H9 (cell line): ENCODE results near the gene PRKCI. TPM values are rescaled to one million over a fixed set of nuclear protein-coding genes. Genes with fewer than 3 reads are reported as not detected.
"Not testable (repeated sequence)": the region's sequence is repeated elsewhere in the genome, so short reads cannot be mapped to it uniquely, and the experiment has no call there.

ENCODE experiments used
- DNase-seq: peaks from one replicate; pipeline ENCODE4 v3.0.0-alpha.2; 2017
- H2AFZ ChIP-seq: one replicate; pipeline ENCODE4 v1.6.1; 2013; ENCODE audit warnings: mild to moderate bottlenecking, low read length, control low read depth, moderate library complexity
- H2AK5ac ChIP-seq: 2 replicates; pipeline ENCODE4 v1.6.1; 2013; ENCODE audit warnings: low read length, control low read depth, mixed read lengths; ENCODE audit not compliant: insufficient read length
- H2BK120ac ChIP-seq: one replicate; pipeline ENCODE4 v1.6.1; 2013; ENCODE audit warnings: low read depth, mild to moderate bottlenecking, low read length, control low read depth, inconsistent platforms; ENCODE audit not compliant: poor library complexity, severe bottlenecking
- H2BK12ac ChIP-seq: 2 replicates; pipeline ENCODE4 v1.6.1; 2013; ENCODE audit warnings: low read length, control low read depth, mixed read lengths, low read depth; ENCODE audit not compliant: insufficient read length
- H2BK15ac ChIP-seq: 2 replicates; pipeline ENCODE4 v1.6.1; 2013; ENCODE audit warnings: low read depth, low read length, control low read depth
- H2BK20ac ChIP-seq: one replicate; pipeline ENCODE4 v1.6.1; 2013; ENCODE audit warnings: low read depth, mild to moderate bottlenecking, low read length, control low read depth, inconsistent platforms; ENCODE audit not compliant: poor library complexity, severe bottlenecking
- H2BK5ac ChIP-seq: 2 replicates; pipeline ENCODE4 v1.6.1; 2013; ENCODE audit warnings: low read length, control low read depth, mixed read lengths; ENCODE audit not compliant: insufficient read length
- H3K14ac ChIP-seq: 2 replicates; pipeline ENCODE4 v1.6.1; 2013; ENCODE audit warnings: low read length, control low read depth; ENCODE audit not compliant: insufficient read depth
- H3K18ac ChIP-seq: 2 replicates; pipeline ENCODE4 v1.6.1; 2013; ENCODE audit warnings: low read depth, mild to moderate bottlenecking, mixed read lengths, low read length, control low read depth; ENCODE audit not compliant: insufficient read length
- H3K23ac ChIP-seq: 2 replicates; pipeline ENCODE4 v1.6.1; 2013; ENCODE audit warnings: low read length, control low read depth, mixed read lengths, low read depth; ENCODE audit not compliant: insufficient read length
- H3K23me2 ChIP-seq: 2 replicates; pipeline ENCODE4 v1.6.1; 2013; ENCODE audit warnings: low read depth, mild to moderate bottlenecking, mixed read lengths, low read length, control low read depth; ENCODE audit not compliant: insufficient read length, poor library complexity, severe bottlenecking
- H3K27ac ChIP-seq: 2 replicates; pipeline ENCODE4 v1.5.1; 2013; ENCODE audit warnings: low read length, control low read depth, mixed read lengths, low read depth; ENCODE audit not compliant: insufficient read length
- H3K27me3 ChIP-seq: 2 replicates; pipeline ENCODE4 v1.6.1; 2013; ENCODE audit warnings: low read length, control low read depth, inconsistent platforms; ENCODE audit not compliant: insufficient read depth
- H3K4ac ChIP-seq: 2 replicates; pipeline ENCODE4 v1.6.1; 2013; ENCODE audit warnings: low read depth, mild to moderate bottlenecking, control low read depth, inconsistent platforms, low read length, moderate library complexity
- H3K4me1 ChIP-seq: 2 replicates; pipeline ENCODE4 v1.6.1; 2013; ENCODE audit warnings: low read length, control low read depth, inconsistent platforms; ENCODE audit not compliant: insufficient read depth
- H3K4me2 ChIP-seq: 2 replicates; pipeline ENCODE4 v1.6.1; 2013; ENCODE audit warnings: low read length, control low read depth, mixed read lengths; ENCODE audit not compliant: insufficient read length, insufficient read depth
- H3K56ac ChIP-seq: 2 replicates; pipeline ENCODE4 v1.6.1; 2013; ENCODE audit warnings: low read depth, mild to moderate bottlenecking, mixed read lengths, low read length, control low read depth; ENCODE audit not compliant: insufficient read length
- H3K79me1 ChIP-seq: 2 replicates; pipeline ENCODE4 v1.6.1; 2013; ENCODE audit warnings: low read depth, mild to moderate bottlenecking, moderate library complexity, low read length, control low read depth, inconsistent platforms; ENCODE audit not compliant: insufficient read depth, poor library complexity, severe bottlenecking
- H3K79me2 ChIP-seq: 2 replicates; pipeline ENCODE4 v1.6.1; 2013; ENCODE audit warnings: low read length, control low read depth, inconsistent platforms; ENCODE audit not compliant: insufficient read depth
- H3K9ac ChIP-seq: 2 replicates; pipeline ENCODE4 v1.6.1; 2013; ENCODE audit warnings: low read length, control low read depth, mixed read lengths; ENCODE audit not compliant: insufficient read length; ENCODE audit errors: extremely low read depth
- H3K9me3 ChIP-seq: one replicate; pipeline ENCODE4 v1.6.1; 2013; ENCODE audit warnings: low read depth, low read length, inconsistent platforms; ENCODE audit not compliant: control insufficient read depth
- H3T11ph ChIP-seq: one replicate; pipeline ENCODE4 v1.6.1; 2013; ENCODE audit warnings: mild to moderate bottlenecking, low read length, control low read depth, inconsistent platforms
- H4K20me1 ChIP-seq: one replicate; pipeline ENCODE4 v1.6.1; 2013; ENCODE audit not compliant: control insufficient read depth, insufficient read length, insufficient read depth
- H4K5ac ChIP-seq: 2 replicates; pipeline ENCODE4 v1.6.1; 2013; ENCODE audit warnings: low read depth, mild to moderate bottlenecking, mixed read lengths, low read length, control low read depth; ENCODE audit not compliant: insufficient read length
- H4K8ac ChIP-seq: replicated peaks from 2 replicates; pipeline ENCODE4 v1.6.1; 2013; ENCODE audit warnings: low read length, control low read depth, mixed read lengths, low read depth; ENCODE audit not compliant: insufficient read length
- H4K91ac ChIP-seq: 2 replicates; pipeline ENCODE4 v1.6.1; 2013; ENCODE audit warnings: low read depth, mild to moderate bottlenecking, moderate library complexity, mixed read lengths, low read length, control low read depth; ENCODE audit not compliant: insufficient read length
- H3K27ac Mint-ChIP-seq, 3 experiments: 2 replicates in 2 of 3; 3 replicates in 1 of 3; pipeline ENCODE4 v1.8.0; 2020 to 2021; ENCODE audit warnings: mixed read lengths in 3 of 3, mild to moderate bottlenecking in 1 of 3, moderate library complexity in 1 of 3
- H3K27me3 Mint-ChIP-seq: 2 replicates; pipeline ENCODE4 v1.8.0; 2021; ENCODE audit warnings: low read depth, mild to moderate bottlenecking, moderate library complexity, mixed read lengths
- H3K36me3 Mint-ChIP-seq, 3 experiments: 2 replicates in 2 of 3; 3 replicates in 1 of 3; pipeline ENCODE4 v1.8.0; 2020 to 2021; ENCODE audit warnings: low read depth in 3 of 3, mixed read lengths in 3 of 3; ENCODE audit not compliant: insufficient read depth in 1 of 3
- H3K4me1 Mint-ChIP-seq, 2 experiments: 2 replicates each; pipeline ENCODE4 v1.8.0; 2020; ENCODE audit warnings: mixed read lengths in 2 of 2
- H3K4me3 Mint-ChIP-seq, 2 experiments: 2 replicates in 1 of 2; 3 replicates in 1 of 2; pipeline ENCODE4 v1.8.0; 2020 to 2021; ENCODE audit warnings: mild to moderate bottlenecking in 2 of 2, mixed read lengths in 2 of 2, moderate library complexity in 1 of 2
- H3K9me3 Mint-ChIP-seq, 2 experiments: 2 replicates in 1 of 2; 3 replicates in 1 of 2; pipeline ENCODE4 v1.8.0; 2020; ENCODE audit warnings: mild to moderate bottlenecking in 2 of 2, mixed read lengths in 2 of 2, moderate library complexity in 1 of 2
- CTCF ChIP-seq: fragments of 200-600 bp; sonication (generic); conservative IDR thresholded peaks from 3 replicates; pipeline ENCODE4 v1.8.0; 2021; ENCODE audit warnings: antibody characterized with exemption, mild to moderate bottlenecking
- WGBS: extraction: QIAGEN DNeasy Blood & Tissue Kit; methylation state at CpG from one replicate; pipeline ENCODE4 v1.1.7; 2013; ENCODE audit warnings: missing lambda C conversion rate, low lambda C conversion rate, mixed read lengths; ENCODE audit not compliant: insufficient read length; ENCODE audit errors: extremely low coverage; 5-methylcytosine and 5-hydroxymethylcytosine counted together
- total RNA-seq: library from RNA; stranded (reverse); gene quantifications from 2 replicates; pipeline ENCODE4 v1.2.1, GENCODE V29; 2021

PRKCI gene
- total RNA-seq, 1 experiment from 2014 or later, result 71.1 TPM

DNA sequence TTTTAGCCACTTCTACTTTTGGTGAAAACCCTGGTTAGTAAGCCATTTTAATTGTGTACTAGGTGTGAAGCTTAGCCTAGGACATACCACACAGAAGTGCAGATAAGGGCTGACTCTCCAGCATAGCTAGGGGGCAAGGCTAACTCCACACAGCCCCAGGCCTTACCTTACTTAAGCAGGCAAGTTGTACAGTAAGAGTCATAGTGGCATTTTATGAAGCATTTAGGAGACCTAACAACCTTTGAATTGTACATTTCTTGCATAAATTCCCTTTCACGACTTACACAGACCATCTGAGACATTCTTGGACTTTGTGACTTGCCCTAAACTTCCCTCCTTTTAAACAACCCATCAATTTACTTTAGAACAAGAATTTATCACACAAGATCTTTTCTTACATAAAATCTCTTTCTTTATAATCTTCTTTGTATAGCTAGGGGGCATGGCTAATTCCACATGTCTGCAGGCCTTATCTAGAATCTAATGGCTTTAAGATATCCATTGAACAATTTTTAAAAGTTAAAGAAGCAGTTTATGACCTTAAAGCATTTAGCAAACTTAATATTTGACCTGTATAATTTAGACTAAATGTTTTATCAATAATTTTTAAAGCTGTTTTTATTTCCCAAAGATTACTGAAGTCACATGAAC, 116.6 kb downstream of the PRKCI start:
- no peak overlapping the region for H2BK12ac ChIP-seq
- no peak overlapping the region for H2AFZ ChIP-seq
- Mint-ChIP-seq H3K36me3 (peaks cover 18 to 36% (median 22%) of the 10 kb centered on the region in 3 experiments), H3K4me3 (no peak overlapping the region), H3K4me1 (peaks cover 0 to under 1% of the 10 kb centered on the region in 2 experiments; a peak in 2 of 4 replicates), H3K27me3 (peaks cover 4% of the 10 kb centered on the region), H3K27ac (no peak overlapping the region), H3K9me3 (peaks cover 45 to 57% of the 10 kb centered on the region in 2 experiments)
- H3K56ac ChIP-seq, result no peak overlapping the region
- H3K9ac ChIP-seq, result no peak overlapping the region
- no CpG with 5 or more reads among the region's 1 CpG for WGBS
- no peak overlapping the region for H3K23ac ChIP-seq
- no peak overlapping the region for H4K91ac ChIP-seq
- no peak overlapping the region for H3K4me2 ChIP-seq
- no peak overlapping the region for H3K4ac ChIP-seq
- H2AK5ac ChIP-seq, result no peak overlapping the region
- no peak for DNase-seq
- no peak overlapping the region for H2BK15ac ChIP-seq
- no peaks in the 10 kb centered on the region for H3K79me2 ChIP-seq
- H4K20me1 ChIP-seq, result no peaks in the 10 kb centered on the region
- H3K27me3 ChIP-seq, result no peaks in the 10 kb centered on the region
- no peaks in the 10 kb centered on the region for H3K23me2 ChIP-seq
- TF ChIP-seq CTCF, result no peak
- H2BK20ac ChIP-seq, result no peak overlapping the region
- no peak overlapping the region for H3T11ph ChIP-seq
- peaks cover 6% of the 10 kb centered on the region for H3K9me3 ChIP-seq
- H4K5ac ChIP-seq, result no peak overlapping the region
- H3K14ac ChIP-seq, result no peak overlapping the region
- no peak overlapping the region for H2BK120ac ChIP-seq
- no peaks in the 10 kb centered on the region for H3K4me1 ChIP-seq
- H3K27ac ChIP-seq, result no peak overlapping the region
- H4K8ac ChIP-seq, result no peak overlapping the region
- no peak overlapping the region for H2BK5ac ChIP-seq
- H3K18ac ChIP-seq, result no peak overlapping the region
- H3K79me1 ChIP-seq, result no peaks in the 10 kb centered on the region

- H2BK120ac ChIP-seq, H3K27ac ChIP-seq, H3K23me2 ChIP-seq, H2BK5ac ChIP-seq, H3K4ac ChIP-seq, H3K4me3 Mint-ChIP-seq, H3K9me3 ChIP-seq, H3K4me2 ChIP-seq, H4K20me1 ChIP-seq, H4K5ac ChIP-seq, H3K27me3 Mint-ChIP-seq, H2BK12ac ChIP-seq, H3K4me1 ChIP-seq, H3K79me2 ChIP-seq, H4K8ac ChIP-seq, H3K23ac ChIP-seq, H3K27me3 ChIP-seq, H3K14ac ChIP-seq, H3K18ac ChIP-seq, H3K79me1 ChIP-seq, H3T11ph ChIP-seq, H2BK15ac ChIP-seq, H2BK20ac ChIP-seq, H4K91ac ChIP-seq, H3K9ac ChIP-seq, H2AK5ac ChIP-seq, H3K27ac Mint-ChIP-seq, DNase-seq, H3K56ac ChIP-seq, H2AFZ ChIP-seq: not testable (repeated sequence)
- WGBS, result no CpG with 5 or more reads among the region's 9 CpGs
- Mint-ChIP-seq H3K9me3 (peaks cover 43 to 49% of the 10 kb centered on the region in 2 experiments), H3K4me1 (peaks cover 13 to 16% of the 10 kb centered on the region in 2 experiments; a peak in 3 of 4 replicates), H3K36me3 (peaks cover 14 to 35% (median 19%) of the 10 kb centered on the region in 3 experiments)
These were observed 120.0 kb downstream of the PRKCI start for GRCh38 chr3:170342273-170342672.
